Nephron (organoid): ENCODE results near the gene CXCL1.
A peak's percentile ranks its signal among the peaks of the same experiment; 100 is the strongest.

Source experiments
- H3K27ac Mint-ChIP-seq, 3 experiments: 2 replicates each; pipeline ENCODE4 v1.8.0; 2020; ENCODE audit warnings: mixed read lengths in 3 of 3, mild to moderate bottlenecking in 2 of 3, moderate library complexity in 1 of 3
- H3K27me3 Mint-ChIP-seq: 2 replicates; pipeline ENCODE4 v1.8.0; 2021; ENCODE audit warnings: low read depth, mild to moderate bottlenecking, moderate library complexity, mixed read lengths
- H3K36me3 Mint-ChIP-seq: 2 replicates; pipeline ENCODE4 v1.8.0; 2020; ENCODE audit warnings: low read depth, mixed read lengths
- H3K4me1 Mint-ChIP-seq: 2 replicates; pipeline ENCODE4 v1.8.0; 2020; ENCODE audit warnings: mixed read lengths
- H3K4me3 Mint-ChIP-seq, 3 experiments: 2 replicates each; pipeline ENCODE4 v1.8.0; 2020; ENCODE audit warnings: mild to moderate bottlenecking in 3 of 3, mixed read lengths in 3 of 3, moderate library complexity in 2 of 3
- H3K9me3 Mint-ChIP-seq: 2 replicates; pipeline ENCODE4 v1.8.0; 2020; ENCODE audit warnings: mixed read lengths
- TF ChIP-seq, protein P1 (sequence below), 3 experiments: fragments of 200-600 bp; sonication (generic); IDR thresholded peaks; one replicate each; pipeline ENCODE4 v1.5.0; 2021; ENCODE audit warnings: antibody characterized with exemption in 3 of 3; ENCODE audit not compliant: unreplicated experiment in 3 of 3

CXCL1 gene

DNA sequence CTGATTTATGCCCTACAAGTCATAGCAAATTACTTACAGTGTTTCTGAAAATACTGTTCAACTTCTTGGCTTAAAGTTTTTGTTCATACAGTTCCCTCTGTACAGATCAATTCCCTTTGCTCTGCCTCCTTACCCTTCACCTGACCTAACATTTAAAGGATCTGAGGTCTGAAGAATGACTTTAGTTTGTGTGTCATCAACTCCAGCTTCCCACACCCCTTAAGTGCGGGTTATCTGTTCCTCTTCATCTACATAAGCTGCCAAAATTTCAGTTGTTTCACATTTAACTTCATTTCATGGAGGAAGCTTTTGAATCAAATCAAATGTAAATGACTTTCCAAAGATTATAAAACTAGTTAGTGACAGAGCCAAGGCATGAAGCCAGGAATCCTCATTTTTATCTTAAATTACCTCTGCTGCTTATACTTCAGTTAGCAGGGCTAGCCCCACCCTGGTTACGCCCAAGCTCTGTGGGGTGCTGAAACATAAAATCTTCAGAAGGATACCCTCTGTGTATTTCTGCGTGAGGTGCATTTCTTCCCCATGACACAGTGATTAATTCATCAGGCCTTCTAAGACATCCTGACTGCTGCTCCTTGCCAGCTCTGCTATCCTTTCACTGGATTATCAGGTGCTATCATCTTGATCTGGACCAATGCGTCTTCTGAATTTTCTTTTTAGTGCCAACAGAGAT, 16.5 kb downstream of the CXCL1 start:
- Mint-ChIP-seq H3K27me3 (peaks cover 8% of the 10 kb centered on the region), H3K27ac (no peak overlapping the region)

DNA sequence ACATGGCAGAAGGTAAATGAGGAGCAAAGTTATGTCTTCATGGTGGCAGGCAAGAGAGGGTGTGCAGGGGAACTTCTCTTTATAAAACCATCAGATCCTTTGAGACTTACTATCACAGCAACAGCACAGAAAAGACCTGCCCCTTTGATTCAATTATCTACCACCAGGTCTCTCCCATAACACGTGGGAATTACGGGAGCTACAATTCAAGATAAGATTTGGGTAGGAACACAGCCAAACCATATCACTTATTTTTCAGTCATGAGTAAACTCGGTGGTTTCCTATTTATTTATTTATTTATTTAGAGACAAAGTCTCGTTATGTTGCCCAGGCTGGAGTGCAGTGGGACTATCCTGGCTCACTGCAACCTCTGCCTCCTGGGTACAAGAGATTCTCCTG, 22.1 kb downstream of the CXCL1 start:
- Mint-ChIP-seq H3K27ac (no peak overlapping the region), H3K27me3 (peaks cover 4% of the 10 kb centered on the region), H3K36me3 (no peaks in the 10 kb centered on the region), H3K4me1 (peaks cover 12% of the 10 kb centered on the region), H3K4me3 (no peak overlapping the region), H3K9me3 (no peaks in the 10 kb centered on the region)
- TF ChIP-seq, protein P1, sequence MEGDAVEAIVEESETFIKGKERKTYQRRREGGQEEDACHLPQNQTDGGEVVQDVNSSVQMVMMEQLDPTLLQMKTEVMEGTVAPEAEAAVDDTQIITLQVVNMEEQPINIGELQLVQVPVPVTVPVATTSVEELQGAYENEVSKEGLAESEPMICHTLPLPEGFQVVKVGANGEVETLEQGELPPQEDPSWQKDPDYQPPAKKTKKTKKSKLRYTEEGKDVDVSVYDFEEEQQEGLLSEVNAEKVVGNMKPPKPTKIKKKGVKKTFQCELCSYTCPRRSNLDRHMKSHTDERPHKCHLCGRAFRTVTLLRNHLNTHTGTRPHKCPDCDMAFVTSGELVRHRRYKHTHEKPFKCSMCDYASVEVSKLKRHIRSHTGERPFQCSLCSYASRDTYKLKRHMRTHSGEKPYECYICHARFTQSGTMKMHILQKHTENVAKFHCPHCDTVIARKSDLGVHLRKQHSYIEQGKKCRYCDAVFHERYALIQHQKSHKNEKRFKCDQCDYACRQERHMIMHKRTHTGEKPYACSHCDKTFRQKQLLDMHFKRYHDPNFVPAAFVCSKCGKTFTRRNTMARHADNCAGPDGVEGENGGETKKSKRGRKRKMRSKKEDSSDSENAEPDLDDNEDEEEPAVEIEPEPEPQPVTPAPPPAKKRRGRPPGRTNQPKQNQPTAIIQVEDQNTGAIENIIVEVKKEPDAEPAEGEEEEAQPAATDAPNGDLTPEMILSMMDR (IDR thresholded peaks at IDR 0.05; ENCODE audit: unreplicated experiment in 3 of 3) = no peak

More for the DNA sequence above, 16.5 kb downstream of the CXCL1 start:
- Mint-ChIP-seq H3K9me3 (no peaks in the 10 kb centered on the region), H3K4me3 (no peak overlapping the region), H3K36me3 (no peaks in the 10 kb centered on the region), H3K4me1 (peaks cover 4% of the 10 kb centered on the region)
- TF ChIP-seq, protein P1 (IDR thresholded peaks at IDR 0.05; ENCODE audit: unreplicated experiment in 3 of 3) = no peak

DNA sequence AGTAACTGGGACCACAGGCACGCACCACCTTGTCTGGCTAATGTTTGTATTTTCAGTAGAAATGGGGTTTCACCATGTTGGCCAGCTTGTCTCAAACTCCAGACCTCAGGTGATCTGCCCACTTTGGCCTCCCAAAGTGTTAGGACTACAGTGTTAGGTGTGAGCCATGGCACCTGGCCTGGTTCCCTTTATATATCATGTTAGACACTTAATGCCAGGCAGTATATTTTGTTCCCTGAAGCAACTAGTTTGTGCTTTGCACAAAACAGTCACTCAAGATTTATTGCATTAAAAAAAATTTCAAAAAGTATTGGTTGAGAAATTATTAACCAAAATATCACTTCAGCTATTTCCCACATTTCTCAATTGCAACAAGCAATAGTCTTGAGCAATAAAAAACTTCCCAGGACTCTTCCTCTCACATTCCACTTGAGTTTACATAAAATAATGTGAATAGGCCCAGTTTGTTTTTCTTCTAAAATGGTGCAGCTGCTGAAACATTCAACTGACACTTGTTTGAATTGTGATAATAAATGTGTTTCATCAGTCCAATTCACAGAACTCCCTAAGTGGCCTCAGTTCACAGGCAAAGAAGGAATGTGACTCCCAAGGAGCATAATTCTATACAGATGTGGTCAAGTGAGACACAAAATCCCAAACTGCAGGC, 22.7 kb downstream of the CXCL1 start:
- TF ChIP-seq, protein P1 (IDR thresholded peaks at IDR 0.05; ENCODE audit: unreplicated experiment in 3 of 3) = no peak
- peaks cover 12% of the 10 kb centered on the region for H3K4me1 Mint-ChIP-seq
- H3K9me3 Mint-ChIP-seq = no peaks in the 10 kb centered on the region
- peak overlapping the region; percentile 15 to 90 (median 64) for H3K27ac Mint-ChIP-seq
- no peak overlapping the region for H3K4me3 Mint-ChIP-seq
- H3K36me3 Mint-ChIP-seq = no peaks in the 10 kb centered on the region
- H3K27me3 Mint-ChIP-seq = peaks cover 4% of the 10 kb centered on the region

DNA sequence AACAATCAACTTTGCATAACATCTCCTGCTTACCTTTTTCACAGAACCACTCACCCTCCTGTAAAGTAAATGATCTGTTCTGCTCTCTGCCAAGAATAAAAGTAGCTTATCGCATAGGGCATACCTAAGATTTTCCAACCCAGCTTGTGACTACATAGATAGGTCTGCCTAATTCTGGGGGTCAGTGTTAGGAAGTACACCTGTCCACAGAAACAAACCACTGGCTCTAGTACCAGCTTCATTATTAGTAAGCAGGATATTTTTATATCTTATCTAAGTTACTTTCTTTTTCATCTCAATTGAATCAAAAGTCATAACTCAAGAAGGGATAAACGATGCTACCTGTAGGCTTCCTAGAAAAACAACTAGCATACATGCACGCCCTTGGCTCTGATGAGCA, 23.8 kb downstream of the CXCL1 start:
- H3K36me3 Mint-ChIP-seq = no peaks in the 10 kb centered on the region
- H3K27me3 Mint-ChIP-seq = no peaks in the 10 kb centered on the region
- no peaks in the 10 kb centered on the region for H3K9me3 Mint-ChIP-seq
- peak overlapping the region in 1 of 3 experiments; percentile 90 for H3K27ac Mint-ChIP-seq
- H3K4me3 Mint-ChIP-seq = no peak overlapping the region
- TF ChIP-seq, protein P1 (IDR thresholded peaks at IDR 0.05; ENCODE audit: unreplicated experiment in 3 of 3) = no peak
- H3K4me1 Mint-ChIP-seq = peaks cover 12% of the 10 kb centered on the region

DNA sequence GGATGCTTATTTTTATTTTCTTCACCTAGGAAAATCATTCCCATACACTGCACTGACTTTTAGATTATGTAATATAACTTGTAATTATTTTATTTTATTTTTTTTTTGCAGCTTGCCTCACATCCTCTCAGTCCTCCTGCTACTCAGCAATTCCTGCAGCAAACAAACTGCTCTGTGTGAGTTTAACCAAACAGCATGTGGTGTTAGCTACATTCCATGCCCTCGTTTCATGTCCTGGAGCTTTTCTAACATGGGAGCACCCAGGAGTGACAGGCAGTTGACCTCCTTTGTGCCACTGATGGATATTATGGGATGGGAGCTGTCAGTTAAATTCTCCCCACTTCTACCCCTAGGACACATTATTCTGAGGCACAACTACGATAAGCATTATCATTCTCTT, 24.8 kb downstream of the CXCL1 start:
- Mint-ChIP-seq H3K9me3 (no peaks in the 10 kb centered on the region), H3K27ac (no peak overlapping the region), H3K4me3 (no peak overlapping the region), H3K4me1 (peaks cover 12% of the 10 kb centered on the region), H3K36me3 (no peaks in the 10 kb centered on the region), H3K27me3 (no peaks in the 10 kb centered on the region)
- TF ChIP-seq, protein P1 (IDR thresholded peaks at IDR 0.05; ENCODE audit: unreplicated experiment in 3 of 3) = no peak
